K562 (cell line): ENCODE data around the gene CACNA1E.

Experiments
- BMI1 ChIP-seq: fragments of 150-350 bp; IDR thresholded peaks from 2 replicates; pipeline ENCODE4 v1.6.1; 2014; ENCODE audit warnings: low read length
- BRCA1 ChIP-seq, 2 experiments: fragments of 450-650 bp in 1 of 2; sonication (generic) in 1 of 2; formaldehyde crosslinking in 1 of 2; IDR thresholded peaks; 2 replicates each; pipeline versions ENCODE4 v1.5.0 to v1.6.1; 2017 to 2020; ENCODE audit warnings: mild to moderate bottlenecking in 1 of 2, missing genetic modification reagents in 1 of 2
- CHD4 ChIP-seq: fragments of 200-600 bp; sonication (generic); IDR thresholded peaks from 3 replicates; pipeline ENCODE4 v1.6.1; 2012; ENCODE audit warnings: low read depth, mild to moderate bottlenecking, mixed read lengths, low read length, inconsistent platforms; ENCODE audit not compliant: insufficient read depth, insufficient replicate concordance, poor library complexity, severe bottlenecking
- CREM ChIP-seq: IDR thresholded peaks from 2 replicates; pipeline ENCODE4 v1.6.1; 2014; ENCODE audit warnings: antibody characterized with exemption, low read depth
- E4F1 ChIP-seq: fragments of 250-450 bp; sonication (Bioruptor Pico); IDR thresholded peaks from 2 replicates; pipeline ENCODE4 v1.5.0; 2021; ENCODE audit warnings: mild to moderate bottlenecking, borderline replicate concordance
- ELF1 ChIP-seq: fragments of 200-800 bp; sonication (Bioruptor generic); IDR thresholded peaks from 2 replicates; pipeline ENCODE4 v1.6.1; 2016; ENCODE audit warnings: missing genetic modification characterization, missing compliant biosample characterization
- ESRRA ChIP-seq: fragments of 450-650 bp; IDR thresholded peaks from 2 replicates; pipeline ENCODE4 v1.6.1; 2014; ENCODE audit warnings: low read depth, mild to moderate bottlenecking, moderate library complexity, borderline replicate concordance
- NBN ChIP-seq: fragments of 450-650 bp; IDR thresholded peaks from 2 replicates; pipeline ENCODE4 v1.6.1; 2016; ENCODE audit warnings: low read depth, mild to moderate bottlenecking
- RBM22 ChIP-seq: fragments of 200-400 bp; formaldehyde crosslinking; IDR thresholded peaks from 2 replicates; pipeline ENCODE4 v1.6.1; 2018; ENCODE audit warnings: low read length, low read depth; ENCODE audit not compliant: poor library complexity, severe bottlenecking
- REST ChIP-seq, 2 experiments: fragments of 450-650 bp; formaldehyde crosslinking in 1 of 2; IDR thresholded peaks; 2 replicates each; pipeline versions ENCODE4 v1.4.0 to v1.6.1; 2014 to 2020; ENCODE audit warnings: mild to moderate bottlenecking in 2 of 2, borderline replicate concordance in 1 of 2, low read depth in 1 of 2
- RFX1 ChIP-seq: fragments of 450-650 bp; IDR thresholded peaks from 2 replicates; pipeline ENCODE4 v1.6.1; 2016; ENCODE audit warnings: mild to moderate bottlenecking, moderate library complexity
- ZFP30 ChIP-seq: fragments of 250-450 bp; sonication (Bioruptor Pico); IDR thresholded peaks from 2 replicates; pipeline ENCODE4 v1.8.0; 2022; ENCODE audit warnings: moderate library complexity, mild to moderate bottlenecking, inconsistent platforms, borderline replicate concordance
- ZKSCAN1 ChIP-seq: fragments of 150-350 bp; IDR thresholded peaks from 2 replicates; pipeline ENCODE4 v1.6.1; 2016; ENCODE audit warnings: low read depth, low read length

GRCh38 chr1:181551754-181552153, 68.4 kb downstream of the CACNA1E start:
- no peak for TF ChIP-seq CREM
- TF ChIP-seq ESRRA: no peak
- TF ChIP-seq RFX1: no peak
- TF ChIP-seq NBN: no peak
- TF ChIP-seq BMI1: no peak
- no peak for TF ChIP-seq CHD4
- TF ChIP-seq ZFP30 (CRISPR knock-in tag): no peak
- TF ChIP-seq E4F1: no peak
- TF ChIP-seq RBM22: no peak
- TF ChIP-seq BRCA1 (IDR thresholded peaks at IDR 0.05): no peak
- no peak for TF ChIP-seq BRCA1 (CRISPR knock-in tag; IDR thresholded peaks at IDR 0.05)
- TF ChIP-seq ELF1: no peak
- TF ChIP-seq REST (IDR thresholded peaks at IDR 0.05; ENCODE audit: borderline replicate concordance): no peak
- TF ChIP-seq REST (CRISPR knock-in tag; IDR thresholded peaks at IDR 0.05; ENCODE audit: low read depth): no peak
- no peak for TF ChIP-seq ZKSCAN1
